GM23338 (cell line): ENCODE results near the gene ATG2A.

ENCODE experiments used
- CTCF ChIP-seq, 2 experiments: fragments of 200-600 bp in 1 of 2; sonication (generic) in 1 of 2; conservative IDR thresholded peaks; 2 replicates each; pipeline versions ENCODE4 v1.5.1 to v1.6.1; 2016 to 2017; ENCODE audit warnings: antibody characterized with exemption in 2 of 2, low read depth in 2 of 2, mild to moderate bottlenecking in 2 of 2, moderate library complexity in 1 of 2
- ETS1 ChIP-seq: IDR thresholded peaks from 2 replicates; pipeline ENCODE4 v1.6.1; 2016; ENCODE audit warnings: antibody characterized with exemption
- POLR2AphosphoS5 ChIP-seq: IDR thresholded peaks from 2 replicates; pipeline ENCODE4 v1.6.1; 2016; ENCODE audit warnings: antibody characterized with exemption, low read depth
- ZNF331 ChIP-seq: fragments of 250-450 bp; sonication (Bioruptor Pico); IDR thresholded peaks from 2 replicates; pipeline ENCODE4 v1.5.0; 2020; ENCODE audit warnings: low read depth, mild to moderate bottlenecking, moderate library complexity

GRCh38 chr11:64878494-64879243, 38.3 kb downstream of the ATG2A start, which contains the start of gene EHD1:
- TF ChIP-seq CTCF (conservative IDR thresholded peaks at IDR 0.05; ENCODE audit: low read depth in 2 of 2), result peak; percentile 12 to 80; a peak in 2 of 4 replicates
- TF ChIP-seq POLR2AphosphoS5, result peak; percentile 87
- no peak for TF ChIP-seq ETS1
- no peak for TF ChIP-seq ZNF331
